VCaP (cell line): ENCODE measurements around the gene NPHP1.
"Not testable (repeated sequence)": the region's sequence is repeated elsewhere in the genome, so short reads cannot be mapped to it uniquely, and the experiment has no call there.

Experiments
- H3K27ac ChIP-seq: fragments of 450-650 bp; 2 replicates; pipeline ENCODE4 v1.5.1; 2017
- CTCF ChIP-seq: fragments of 450-650 bp; conservative IDR thresholded peaks from 2 replicates; pipeline ENCODE4 v1.5.1; 2017; ENCODE audit warnings: mild to moderate bottlenecking, moderate library complexity

The NPHP1 gene

GRCh38 chr2:110204408-110205385, at the start of gene NPHP1:
NPHP1 (minus strand) TSS chr2:110205013; CDS start chr2:110204968, 45 bp downstream.
- TF ChIP-seq CTCF: no peak

GRCh38 chr2:110248081-110248795, 43.4 kb upstream of the NPHP1 start:
- not testable (repeated sequence) for H3K27ac ChIP-seq

More at GRCh38 chr2:110204408-110205385, at the start of gene NPHP1:
- H3K27ac ChIP-seq: peak within 1 kb of the TSS; percentile 56

- not testable (repeated sequence) for H3K27ac ChIP-seq
Measured at GRCh38 chr2:110245488-110246435, 40.9 kb upstream of the NPHP1 start.

GRCh38 chr2:110243283-110243682, 38.5 kb upstream of the NPHP1 start:
- not testable (repeated sequence) for H3K27ac ChIP-seq

GRCh38 chr2:110234514-110234913, 29.7 kb upstream of the NPHP1 start:
- not testable (repeated sequence) for H3K27ac ChIP-seq

GRCh38 chr2:110229886-110230285, 25.1 kb upstream of the NPHP1 start:
- not testable (repeated sequence) for H3K27ac ChIP-seq

GRCh38 chr2:110222626-110223025, 17.8 kb upstream of the NPHP1 start:
- H3K27ac ChIP-seq: not testable (repeated sequence)

GRCh38 chr2:110221938-110222337, 17.1 kb upstream of the NPHP1 start:
- TF ChIP-seq CTCF: no peak
- no peak overlapping the region for H3K27ac ChIP-seq

- no peak for TF ChIP-seq CTCF
- no peak overlapping the region for H3K27ac ChIP-seq
Measured at GRCh38 chr2:110220190-110220564, 15.4 kb upstream of the NPHP1 start.

GRCh38 chr2:110219496-110220189, 14.8 kb upstream of the NPHP1 start:
- H3K27ac ChIP-seq: no peak overlapping the region
- TF ChIP-seq CTCF: no peak

GRCh38 chr2:110218889-110219288, 14.1 kb upstream of the NPHP1 start:
- H3K27ac ChIP-seq: not testable (repeated sequence)
